Type B pancreatic cell (in vitro differentiated cells): ENCODE results near the gene RIPOR2. TPM values are rescaled to one million over a fixed set of nuclear protein-coding genes. Genes with fewer than 3 reads are reported as not detected.

Experiments used
- DNase-seq: peaks from one replicate; pipeline ENCODE4 v3.0.0; 2021; ENCODE audit warnings: mixed read lengths; ENCODE audit not compliant: unreplicated experiment; ENCODE audit errors: extremely low spot score
- H3K27ac Mint-ChIP-seq: 2 replicates; pipeline ENCODE4 v1.8.0; 2021; ENCODE audit warnings: mild to moderate bottlenecking, mixed read lengths
- H3K27me3 Mint-ChIP-seq: 2 replicates; pipeline ENCODE4 v1.8.0; 2021; ENCODE audit warnings: mixed read lengths
- H3K36me3 Mint-ChIP-seq: 2 replicates; pipeline ENCODE4 v1.8.0; 2021; ENCODE audit warnings: mixed read lengths
- H3K4me1 Mint-ChIP-seq: one replicate; pipeline ENCODE4 v1.8.0; 2021; ENCODE audit warnings: mixed read lengths; ENCODE audit not compliant: unreplicated experiment
- H3K4me3 Mint-ChIP-seq: 2 replicates; pipeline ENCODE4 v1.8.0; 2021; ENCODE audit warnings: mild to moderate bottlenecking, mixed read lengths
- H3K9me3 Mint-ChIP-seq: 2 replicates; pipeline ENCODE4 v1.8.0; 2021; ENCODE audit warnings: mixed read lengths
- CTCF ChIP-seq: fragments of 200-600 bp; sonication (generic); conservative IDR thresholded peaks from 2 replicates; pipeline ENCODE4 v1.5.0; 2021; ENCODE audit warnings: antibody characterized with exemption, mild to moderate bottlenecking
- total RNA-seq: library from RNA; stranded (reverse); gene quantifications from 2 replicates; pipeline ENCODE4 v1.2.1, GENCODE V29; 2021; ENCODE audit warnings: low replicate concordance

Gene RIPOR2
- total RNA-seq, 1 donor from 2014 or later = 4.2 TPM

- DNase-seq = no peak
- Mint-ChIP-seq H3K27ac (no peak overlapping the region), H3K9me3 (no peaks in the 10 kb centered on the region), H3K4me3 (no peak overlapping the region), H3K27me3 (no peaks in the 10 kb centered on the region), H3K4me1 (peaks cover 22% of the 10 kb centered on the region), H3K36me3 (no peaks in the 10 kb centered on the region)
- no peak for TF ChIP-seq CTCF
These were observed 106.1 kb downstream of the RIPOR2 start for GRCh38 chr6:24829657-24830056.

- H3K27me3 Mint-ChIP-seq = no peaks in the 10 kb centered on the region
- no peak overlapping the region for H3K27ac Mint-ChIP-seq
- peaks cover 30% of the 10 kb centered on the region for H3K4me1 Mint-ChIP-seq
- H3K9me3 Mint-ChIP-seq = no peaks in the 10 kb centered on the region
- H3K36me3 Mint-ChIP-seq = no peaks in the 10 kb centered on the region
- no peak for TF ChIP-seq CTCF
- no peak overlapping the region for H3K4me3 Mint-ChIP-seq
- DNase-seq = no peak
These were observed 107.8 kb downstream of the RIPOR2 start for GRCh38 chr6:24827970-24828369.

DNA sequence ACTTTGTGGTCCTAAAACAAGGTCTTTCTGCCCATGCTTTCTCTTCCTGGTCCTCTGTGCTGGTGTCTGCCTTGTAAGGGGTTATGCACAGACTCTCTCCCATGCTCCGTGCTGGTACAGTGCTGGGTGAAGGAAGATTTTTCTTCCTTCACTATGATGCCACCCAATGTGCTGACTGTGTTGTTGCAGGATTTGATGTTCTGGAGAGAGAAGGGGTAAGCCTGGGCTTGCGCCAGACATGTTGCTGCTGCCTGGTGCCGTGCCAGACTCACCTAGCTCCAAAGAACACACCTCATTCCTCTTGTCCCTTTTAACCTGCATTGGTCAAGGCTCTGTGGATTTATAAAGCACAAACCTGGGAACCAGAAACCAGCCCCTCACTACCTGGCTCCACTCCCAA, 108.6 kb downstream of the RIPOR2 start:
- DNase-seq = no peak
- no peaks in the 10 kb centered on the region for H3K36me3 Mint-ChIP-seq
- no peak for TF ChIP-seq CTCF
- no peak overlapping the region for H3K27ac Mint-ChIP-seq
- H3K4me3 Mint-ChIP-seq = no peak overlapping the region
- H3K9me3 Mint-ChIP-seq = no peaks in the 10 kb centered on the region
- H3K27me3 Mint-ChIP-seq = no peaks in the 10 kb centered on the region
- peaks cover 24% of the 10 kb centered on the region for H3K4me1 Mint-ChIP-seq

GRCh38 chr6:24825130-24825630, 110.6 kb downstream of the RIPOR2 start:
- Mint-ChIP-seq H3K4me1 (peaks cover 10% of the 10 kb centered on the region), H3K9me3 (no peaks in the 10 kb centered on the region), H3K4me3 (no peak overlapping the region), H3K36me3 (no peaks in the 10 kb centered on the region), H3K27me3 (no peaks in the 10 kb centered on the region), H3K27ac (no peak overlapping the region)
- DNase-seq = no peak
- no peak for TF ChIP-seq CTCF

DNA sequence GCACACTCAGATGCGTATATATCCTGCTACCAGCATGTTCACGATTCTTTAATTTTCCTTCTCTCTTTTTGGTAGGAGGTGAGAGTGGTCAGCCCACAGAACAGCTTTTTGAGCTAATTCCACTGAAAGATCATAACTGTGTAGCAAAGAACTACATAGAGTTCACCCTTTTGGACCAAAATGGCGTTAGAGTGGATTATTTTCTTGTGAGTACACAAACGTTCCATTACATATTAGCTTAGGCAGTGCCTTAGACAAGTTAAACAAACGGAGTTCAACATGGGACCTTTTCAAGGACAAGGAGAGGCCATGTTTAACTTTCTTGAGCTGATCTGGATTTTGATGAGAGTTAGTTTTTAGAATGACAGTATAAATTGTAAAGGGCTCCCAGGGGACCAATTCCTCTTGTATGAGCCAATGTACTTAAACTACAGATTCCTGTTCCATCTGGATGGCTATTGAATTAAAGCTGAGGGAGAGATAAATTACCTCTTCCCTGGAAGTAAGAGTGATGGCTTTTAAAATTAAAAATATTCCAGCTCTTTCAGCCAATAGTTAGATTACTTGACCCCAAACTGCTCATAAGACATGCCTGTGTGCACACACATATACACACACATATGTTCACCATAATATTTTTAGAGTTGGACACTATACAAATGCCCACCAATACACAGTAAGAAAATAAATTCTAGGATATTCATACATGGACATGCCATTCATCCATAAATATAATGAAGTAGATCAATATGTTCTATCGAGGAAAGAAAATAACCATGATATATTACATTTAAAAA, 111.4 kb downstream of the RIPOR2 start:
- H3K27me3 Mint-ChIP-seq = no peaks in the 10 kb centered on the region
- no peaks in the 10 kb centered on the region for H3K36me3 Mint-ChIP-seq
- peaks cover 10% of the 10 kb centered on the region for H3K4me1 Mint-ChIP-seq
- no peak for DNase-seq
- no peak for TF ChIP-seq CTCF
- no peak overlapping the region for H3K4me3 Mint-ChIP-seq
- no peak overlapping the region for H3K27ac Mint-ChIP-seq
- H3K9me3 Mint-ChIP-seq = no peaks in the 10 kb centered on the region
